WTC11 (cell line): Measurements from ENCODE around the gene FAM53B. TPM values are rescaled to one million over a fixed set of nuclear protein-coding genes. Genes with fewer than 3 reads are reported as not detected.
"Not testable (repeated sequence)": the region's sequence is repeated elsewhere in the genome, so short reads cannot be mapped to it uniquely, and the experiment has no call there.

Experiments
- ATAC-seq: fragments of 200-7000 bp; cut with Tn5 transposase; 2 replicates; pipeline ENCODE4 v1.10.0; 2021; ENCODE audit warnings: mild to moderate bottlenecking, moderate library complexity
- CTCF ChIA-PET: fragments of 300-600 bp; sonication (Branson Sonifier 250); formaldehyde crosslinking; loops from one replicate; lab custom pipeline; 2021; ENCODE audit warnings: antibody characterized with exemption; lab: Charles Lee
- POLR2A ChIA-PET: fragments of 350-600 bp; sonication (Branson Sonifier 250); formaldehyde crosslinking; loops from one replicate; lab custom pipeline; 2021; ENCODE audit warnings: antibody characterized with exemption; lab: Charles Lee
- DNase-seq: peaks from one replicate; pipeline ENCODE4 v3.0.0; 2021; ENCODE audit warnings: low spot score
- H3K27ac Mint-ChIP-seq: 2 replicates; pipeline ENCODE4 v1.8.0; 2021; ENCODE audit warnings: mixed read lengths
- H3K27me3 Mint-ChIP-seq: 2 replicates; pipeline ENCODE4 v1.8.0; 2021; ENCODE audit warnings: low read depth, mild to moderate bottlenecking, moderate library complexity, mixed read lengths
- H3K36me3 Mint-ChIP-seq: 2 replicates; pipeline ENCODE4 v1.8.0; 2021; ENCODE audit warnings: mixed read lengths
- H3K4me1 Mint-ChIP-seq: 2 replicates; pipeline ENCODE4 v1.8.0; 2022; ENCODE audit warnings: mixed read lengths
- H3K4me3 Mint-ChIP-seq: 2 replicates; pipeline ENCODE4 v1.8.0; 2021; ENCODE audit warnings: mild to moderate bottlenecking, moderate library complexity, mixed read lengths
- H3K9me3 Mint-ChIP-seq: 2 replicates; pipeline ENCODE4 v1.8.0; 2021; ENCODE audit warnings: mixed read lengths
- ATF3 ChIP-seq: sonication (generic); formaldehyde crosslinking; conservative IDR thresholded peaks from 2 replicates; pipeline ENCODE4 v1.8.1; 2022; ENCODE audit warnings: mild to moderate bottlenecking, missing genetic modification reagents
- E2F1 ChIP-seq: sonication (generic); formaldehyde crosslinking; IDR thresholded peaks from 2 replicates; pipeline ENCODE4 v1.8.0; 2022; ENCODE audit warnings: mild to moderate bottlenecking, missing genetic modification reagents
- KAT7 ChIP-seq: sonication (generic); formaldehyde crosslinking; IDR thresholded peaks from 2 replicates; pipeline ENCODE4 v1.8.1; 2023; ENCODE audit warnings: missing genetic modification reagents, mild to moderate bottlenecking, borderline replicate concordance
- NFYB ChIP-seq: sonication (generic); formaldehyde crosslinking; conservative IDR thresholded peaks from 2 replicates; pipeline ENCODE4 v1.8.0; 2022; ENCODE audit warnings: low read depth, missing genetic modification reagents
- ZNF219 ChIP-seq: sonication (generic); formaldehyde crosslinking; IDR thresholded peaks from 2 replicates; pipeline ENCODE4 v1.8.0; 2023; ENCODE audit warnings: missing genetic modification reagents, mild to moderate bottlenecking, borderline replicate concordance
- total RNA-seq: library from RNA; stranded (reverse); gene quantifications from 3 replicates; pipeline ENCODE4 v1.2.3, GENCODE V29; 2021
- TF ChIP-seq, protein P1 (sequence below): sonication (generic); formaldehyde crosslinking; IDR thresholded peaks from 2 replicates; pipeline ENCODE4 v1.8.1; 2023; ENCODE audit warnings: mild to moderate bottlenecking, missing genetic modification reagents, borderline replicate concordance
- TF ChIP-seq, protein P2 (sequence below): sonication (generic); formaldehyde crosslinking; IDR thresholded peaks from 2 replicates; pipeline ENCODE4 v1.8.0; 2022; ENCODE audit warnings: missing genetic modification reagents

The FAM53B gene
- total RNA-seq, 1 experiment from 2014 or later: 21.3 TPM

DNA sequence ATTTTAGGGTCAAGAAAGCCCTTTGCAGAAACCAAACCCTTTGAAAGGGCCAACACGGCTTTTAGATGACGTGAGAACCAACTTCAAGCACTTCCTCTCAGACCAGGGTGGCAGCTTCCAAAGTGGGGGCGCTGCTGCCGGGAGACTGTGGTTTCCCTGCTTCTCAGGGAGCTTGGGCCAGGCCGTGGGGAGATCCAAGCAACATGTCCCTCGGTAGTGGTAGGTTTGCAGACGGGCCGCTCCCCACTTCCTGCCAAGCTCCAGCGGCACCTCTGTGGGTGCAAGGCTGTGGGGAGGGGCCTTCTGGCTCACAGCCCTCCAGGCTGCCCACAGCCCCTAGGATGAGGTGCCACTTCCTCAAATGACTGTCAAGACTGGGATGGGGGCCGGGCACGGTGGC is 132.4 kb downstream of the FAM53B start (continued):
- TF ChIP-seq KAT7 (CRISPR knock-in tag) (no peak), ATF3 (CRISPR knock-in tag) (no peak), ZNF219 (no peak)

DNA sequence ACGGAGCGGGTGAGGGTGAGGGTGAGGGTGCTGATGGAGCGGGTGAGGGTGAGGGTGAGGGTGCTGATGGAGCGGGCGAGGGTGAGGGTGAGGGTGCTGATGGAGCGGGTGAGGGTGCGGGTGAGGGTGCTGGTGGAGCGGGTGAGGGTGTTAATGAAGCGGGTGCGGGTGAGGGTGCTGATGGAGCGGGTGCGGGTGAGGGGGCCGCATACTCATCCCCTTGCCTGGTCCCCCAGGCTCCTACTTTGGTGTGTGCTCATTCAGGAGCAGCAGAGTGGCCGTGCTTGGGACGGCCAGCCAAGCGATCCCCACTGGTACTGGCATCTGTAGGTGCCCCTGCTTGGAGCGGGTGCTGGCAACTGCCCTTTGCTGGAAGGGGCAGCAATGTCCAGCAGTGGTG is 133.3 kb downstream of the FAM53B start:
- ATAC-seq, POLR2A ChIA-PET, H3K36me3 Mint-ChIP-seq, H3K9me3 Mint-ChIP-seq, H3K4me3 Mint-ChIP-seq, CTCF ChIA-PET, H3K27me3 Mint-ChIP-seq, DNase-seq, H3K27ac Mint-ChIP-seq, H3K4me1 Mint-ChIP-seq: not testable (repeated sequence)

- H3K4me1 Mint-ChIP-seq, H3K9me3 Mint-ChIP-seq, POLR2A ChIA-PET, CTCF ChIA-PET, H3K4me3 Mint-ChIP-seq, H3K36me3 Mint-ChIP-seq, H3K27ac Mint-ChIP-seq, H3K27me3 Mint-ChIP-seq, DNase-seq, ATAC-seq: not testable (repeated sequence)
Measured at GRCh38 chr10:124610186-124610585, 134.0 kb downstream of the FAM53B start.

GRCh38 chr10:124609698-124610097 is 134.5 kb downstream of the FAM53B start:
- CTCF ChIA-PET: interaction anchor here (0.6 kb wide), 1 partner anchor 35 kb away, joined by 3 read pairs; no protein-coding TSS in a partner anchor
- no peaks in the 10 kb centered on the region for H3K36me3 Mint-ChIP-seq
- no peak for TF ChIP-seq E2F1 (CRISPR knock-in tag)
- TF ChIP-seq NFYB (CRISPR knock-in tag): no peak
- TF ChIP-seq, protein P1, sequence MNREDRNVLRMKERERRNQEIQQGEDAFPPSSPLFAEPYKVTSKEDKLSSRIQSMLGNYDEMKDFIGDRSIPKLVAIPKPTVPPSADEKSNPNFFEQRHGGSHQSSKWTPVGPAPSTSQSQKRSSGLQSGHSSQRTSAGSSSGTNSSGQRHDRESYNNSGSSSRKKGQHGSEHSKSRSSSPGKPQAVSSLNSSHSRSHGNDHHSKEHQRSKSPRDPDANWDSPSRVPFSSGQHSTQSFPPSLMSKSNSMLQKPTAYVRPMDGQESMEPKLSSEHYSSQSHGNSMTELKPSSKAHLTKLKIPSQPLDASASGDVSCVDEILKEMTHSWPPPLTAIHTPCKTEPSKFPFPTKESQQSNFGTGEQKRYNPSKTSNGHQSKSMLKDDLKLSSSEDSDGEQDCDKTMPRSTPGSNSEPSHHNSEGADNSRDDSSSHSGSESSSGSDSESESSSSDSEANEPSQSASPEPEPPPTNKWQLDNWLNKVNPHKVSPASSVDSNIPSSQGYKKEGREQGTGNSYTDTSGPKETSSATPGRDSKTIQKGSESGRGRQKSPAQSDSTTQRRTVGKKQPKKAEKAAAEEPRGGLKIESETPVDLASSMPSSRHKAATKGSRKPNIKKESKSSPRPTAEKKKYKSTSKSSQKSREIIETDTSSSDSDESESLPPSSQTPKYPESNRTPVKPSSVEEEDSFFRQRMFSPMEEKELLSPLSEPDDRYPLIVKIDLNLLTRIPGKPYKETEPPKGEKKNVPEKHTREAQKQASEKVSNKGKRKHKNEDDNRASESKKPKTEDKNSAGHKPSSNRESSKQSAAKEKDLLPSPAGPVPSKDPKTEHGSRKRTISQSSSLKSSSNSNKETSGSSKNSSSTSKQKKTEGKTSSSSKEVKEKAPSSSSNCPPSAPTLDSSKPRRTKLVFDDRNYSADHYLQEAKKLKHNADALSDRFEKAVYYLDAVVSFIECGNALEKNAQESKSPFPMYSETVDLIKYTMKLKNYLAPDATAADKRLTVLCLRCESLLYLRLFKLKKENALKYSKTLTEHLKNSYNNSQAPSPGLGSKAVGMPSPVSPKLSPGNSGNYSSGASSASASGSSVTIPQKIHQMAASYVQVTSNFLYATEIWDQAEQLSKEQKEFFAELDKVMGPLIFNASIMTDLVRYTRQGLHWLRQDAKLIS (CRISPR knock-in tag): no peak
- TF ChIP-seq, protein P2, sequence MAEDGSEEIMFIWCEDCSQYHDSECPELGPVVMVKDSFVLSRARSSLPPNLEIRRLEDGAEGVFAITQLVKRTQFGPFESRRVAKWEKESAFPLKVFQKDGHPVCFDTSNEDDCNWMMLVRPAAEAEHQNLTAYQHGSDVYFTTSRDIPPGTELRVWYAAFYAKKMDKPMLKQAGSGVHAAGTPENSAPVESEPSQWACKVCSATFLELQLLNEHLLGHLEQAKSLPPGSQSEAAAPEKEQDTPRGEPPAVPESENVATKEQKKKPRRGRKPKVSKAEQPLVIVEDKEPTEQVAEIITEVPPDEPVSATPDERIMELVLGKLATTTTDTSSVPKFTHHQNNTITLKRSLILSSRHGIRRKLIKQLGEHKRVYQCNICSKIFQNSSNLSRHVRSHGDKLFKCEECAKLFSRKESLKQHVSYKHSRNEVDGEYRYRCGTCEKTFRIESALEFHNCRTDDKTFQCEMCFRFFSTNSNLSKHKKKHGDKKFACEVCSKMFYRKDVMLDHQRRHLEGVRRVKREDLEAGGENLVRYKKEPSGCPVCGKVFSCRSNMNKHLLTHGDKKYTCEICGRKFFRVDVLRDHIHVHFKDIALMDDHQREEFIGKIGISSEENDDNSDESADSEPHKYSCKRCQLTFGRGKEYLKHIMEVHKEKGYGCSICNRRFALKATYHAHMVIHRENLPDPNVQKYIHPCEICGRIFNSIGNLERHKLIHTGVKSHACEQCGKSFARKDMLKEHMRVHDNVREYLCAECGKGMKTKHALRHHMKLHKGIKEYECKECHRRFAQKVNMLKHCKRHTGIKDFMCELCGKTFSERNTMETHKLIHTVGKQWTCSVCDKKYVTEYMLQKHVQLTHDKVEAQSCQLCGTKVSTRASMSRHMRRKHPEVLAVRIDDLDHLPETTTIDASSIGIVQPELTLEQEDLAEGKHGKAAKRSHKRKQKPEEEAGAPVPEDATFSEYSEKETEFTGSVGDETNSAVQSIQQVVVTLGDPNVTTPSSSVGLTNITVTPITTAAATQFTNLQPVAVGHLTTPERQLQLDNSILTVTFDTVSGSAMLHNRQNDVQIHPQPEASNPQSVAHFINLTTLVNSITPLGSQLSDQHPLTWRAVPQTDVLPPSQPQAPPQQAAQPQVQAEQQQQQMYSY: no peak

More at GRCh38 chr10:124609698-124610097, 134.5 kb downstream of the FAM53B start:
- no peak overlapping the region for H3K4me3 Mint-ChIP-seq
- peaks cover 2% of the 10 kb centered on the region; the same call in 1 of the 2 replicates for H3K4me1 Mint-ChIP-seq
- no peak overlapping the region for H3K27ac Mint-ChIP-seq
- H3K9me3 Mint-ChIP-seq: no peaks in the 10 kb centered on the region
- H3K27me3 Mint-ChIP-seq: no peaks in the 10 kb centered on the region; the same call in 1 of the 2 replicates
- DNase-seq: no peak
- POLR2A ChIA-PET: no interaction called here
- ATAC-seq: no peak
